ENCODE results near the gene RIMS1. TPM values are rescaled to one million over a fixed set of nuclear protein-coding genes. Genes with fewer than 3 reads are reported as not detected.

Gene RIMS1
- total RNA-seq, 1 donor from 2014 or later, result 1.8 TPM

DNA sequence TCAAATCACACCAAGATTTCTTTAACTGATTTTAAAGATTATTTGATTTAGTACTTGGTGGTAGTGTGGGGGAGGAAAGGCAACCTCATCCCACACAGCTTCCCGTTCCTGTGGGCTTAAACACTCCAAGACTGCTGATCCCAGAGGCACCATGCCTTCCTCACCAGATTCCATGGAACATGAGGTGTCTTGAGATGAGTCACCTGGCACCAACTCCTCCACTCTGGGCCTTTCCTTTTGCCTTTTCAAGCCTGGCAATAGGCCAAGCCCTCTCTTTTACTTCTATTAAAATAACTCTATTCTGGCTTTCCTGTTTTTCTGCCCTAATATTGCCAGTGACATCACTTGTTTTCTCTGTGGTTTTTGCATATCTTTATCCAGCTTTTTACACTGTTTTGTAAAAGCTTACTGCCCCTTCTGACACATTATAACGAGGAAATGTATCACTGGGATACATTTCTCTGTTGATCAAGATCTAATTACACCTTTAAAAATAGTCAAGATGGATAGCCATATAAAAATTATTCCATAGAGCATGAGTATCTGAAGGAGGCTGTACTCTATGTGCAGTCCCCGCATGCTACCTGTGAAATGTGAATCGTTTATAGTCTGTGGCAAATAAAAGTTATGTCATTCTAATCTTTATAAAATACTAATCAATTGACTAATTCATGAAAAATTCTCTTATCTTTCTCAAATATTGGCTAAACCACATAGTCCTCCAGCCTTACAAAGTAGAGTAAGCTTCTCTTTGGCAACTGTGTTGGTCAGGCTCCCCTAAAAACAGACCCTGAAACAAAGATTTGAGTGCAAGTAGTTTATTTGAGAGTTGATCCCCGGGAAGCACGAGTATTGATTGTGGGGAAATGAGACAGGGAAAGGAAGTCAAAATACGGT is 477.7 kb downstream of the RIMS1 start:
- DNase-seq, result no peak

DNA sequence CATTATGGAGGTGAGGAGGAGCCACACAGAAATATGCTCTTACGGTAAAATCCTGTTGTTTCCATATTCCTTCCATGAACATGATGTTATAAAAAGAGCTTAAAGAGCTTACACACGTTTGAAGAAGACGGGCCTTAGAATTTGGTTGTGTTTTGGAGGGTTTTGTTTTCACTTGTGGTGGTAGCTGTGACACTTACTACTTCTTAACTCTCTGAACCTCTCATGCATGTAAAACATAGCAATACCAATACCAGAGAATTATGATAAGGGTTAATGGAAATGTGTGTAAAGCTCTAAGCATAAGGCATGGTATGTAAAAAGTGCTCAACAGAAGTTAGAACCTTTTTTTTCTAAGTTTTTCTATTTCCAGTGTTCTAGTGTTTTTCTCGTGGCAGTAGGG is 479.4 kb downstream of the RIMS1 start:
- no peak for DNase-seq

DNA sequence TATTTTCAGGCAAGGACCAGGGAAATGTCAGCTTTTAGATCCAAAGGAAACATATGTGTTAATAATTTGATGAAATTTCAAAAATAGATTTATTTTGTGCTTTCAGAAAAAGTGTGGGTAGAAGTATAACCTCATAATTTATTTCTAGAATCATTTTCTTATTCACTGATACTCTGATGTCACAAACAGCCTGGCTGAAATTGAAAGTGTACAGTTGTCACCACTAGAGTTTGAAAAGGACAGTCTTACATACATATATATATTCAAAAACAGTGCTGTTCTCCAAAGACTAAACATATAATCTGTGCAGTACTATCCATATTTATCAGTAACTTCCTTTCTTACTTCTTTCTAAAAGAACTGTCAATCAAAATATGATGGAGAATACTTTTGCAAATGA is 481.1 kb downstream of the RIMS1 start:
- no peak for DNase-seq

DNA sequence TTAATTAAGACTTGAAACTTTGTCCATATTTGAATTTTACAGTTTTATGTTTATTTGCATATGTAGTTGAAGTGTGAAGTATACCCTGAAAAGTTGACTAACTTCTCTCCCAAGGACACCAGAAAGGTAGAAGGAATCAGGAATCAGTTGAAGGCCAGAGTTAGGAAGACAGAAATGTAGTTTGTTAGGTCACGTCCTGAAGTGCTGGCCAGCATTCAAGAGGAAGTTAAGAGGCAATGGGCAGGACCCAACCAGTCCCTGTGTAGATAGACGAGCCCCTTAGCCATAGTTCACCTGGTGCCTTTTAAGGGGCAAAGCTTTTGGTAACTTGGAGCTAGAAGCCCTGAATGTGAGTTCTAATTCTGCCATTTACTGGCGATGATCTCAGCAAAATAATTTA is 485.1 kb downstream of the RIMS1 start:
- DNase-seq, result no peak

DNA sequence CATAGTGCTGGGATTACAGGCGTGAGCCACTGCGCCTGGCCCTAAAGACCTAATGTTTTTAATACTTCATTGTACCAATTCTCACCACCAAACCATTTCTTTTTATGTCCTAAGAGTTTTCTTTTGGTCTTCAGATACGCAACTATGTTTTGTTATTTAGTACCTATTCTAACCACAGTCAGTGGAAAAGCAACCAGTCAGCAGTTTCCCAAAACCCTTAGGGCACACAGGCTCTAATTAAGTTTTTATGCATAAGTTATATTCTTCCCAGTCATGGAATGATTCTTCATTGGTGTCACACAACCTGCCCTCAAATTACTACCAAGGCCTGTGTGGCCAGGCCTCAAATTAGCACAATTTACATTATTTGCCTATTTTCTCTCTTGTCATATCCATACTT is 487.8 kb downstream of the RIMS1 start:
- no peak for DNase-seq

DNA sequence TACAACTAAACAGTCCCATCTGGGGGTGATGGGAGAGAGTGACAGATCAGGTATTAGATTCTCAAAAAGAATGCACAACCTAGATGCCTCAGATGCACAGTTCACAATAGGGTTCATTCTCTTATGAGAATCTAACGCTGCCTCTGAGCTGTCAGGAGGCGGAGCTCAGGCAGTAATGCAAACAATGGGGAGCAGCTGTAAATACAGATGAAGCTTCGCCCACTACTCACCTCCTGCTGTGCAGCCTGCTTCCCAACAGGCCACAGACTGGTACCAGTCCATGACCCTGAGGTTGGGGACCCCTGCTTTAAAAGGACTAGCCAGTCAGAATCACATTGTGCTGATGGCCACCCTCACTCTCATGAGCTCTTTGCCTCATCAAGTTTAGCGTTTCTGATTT is 488.5 kb downstream of the RIMS1 start:
- DNase-seq, result no peak

DNA sequence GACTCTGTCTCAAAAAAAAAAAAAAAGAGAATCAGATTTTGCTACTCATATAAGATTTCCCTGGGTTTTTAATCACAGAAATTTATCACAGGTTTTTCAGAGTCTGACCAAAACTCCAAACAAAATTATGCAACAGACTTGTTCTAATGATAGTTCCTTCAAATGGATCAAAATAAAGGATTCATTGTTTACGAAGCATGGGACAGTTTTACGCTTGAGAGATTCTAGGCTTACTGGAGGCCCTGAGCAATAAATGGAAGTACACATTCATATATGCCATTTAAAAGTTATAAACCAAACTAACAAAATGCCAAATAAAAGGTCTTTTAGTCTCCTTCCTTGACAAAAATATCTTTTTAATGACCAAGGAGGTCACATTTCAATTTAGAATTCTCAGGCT is 490.4 kb downstream of the RIMS1 start:
- DNase-seq, result no peak

DNA sequence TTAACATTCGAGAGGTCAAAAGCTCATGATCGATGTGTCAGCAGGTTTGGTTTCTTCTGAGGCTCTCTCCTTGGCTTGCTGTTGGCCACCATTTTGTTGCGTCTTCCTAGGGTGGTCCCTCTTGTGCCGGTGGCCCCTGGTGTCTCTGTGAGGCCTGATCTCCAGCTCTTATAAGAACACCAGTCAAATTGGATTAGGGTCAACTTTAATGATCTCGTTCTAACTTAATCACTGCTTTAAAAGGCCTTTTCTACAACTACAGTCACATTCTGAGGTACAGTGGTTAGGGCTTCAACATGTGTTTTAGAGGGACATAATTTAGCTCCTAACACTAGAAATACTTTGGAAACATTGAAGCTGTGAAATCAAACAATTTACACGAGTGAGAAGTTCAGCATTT is 494.7 kb downstream of the RIMS1 start:
- no peak for DNase-seq

DNA sequence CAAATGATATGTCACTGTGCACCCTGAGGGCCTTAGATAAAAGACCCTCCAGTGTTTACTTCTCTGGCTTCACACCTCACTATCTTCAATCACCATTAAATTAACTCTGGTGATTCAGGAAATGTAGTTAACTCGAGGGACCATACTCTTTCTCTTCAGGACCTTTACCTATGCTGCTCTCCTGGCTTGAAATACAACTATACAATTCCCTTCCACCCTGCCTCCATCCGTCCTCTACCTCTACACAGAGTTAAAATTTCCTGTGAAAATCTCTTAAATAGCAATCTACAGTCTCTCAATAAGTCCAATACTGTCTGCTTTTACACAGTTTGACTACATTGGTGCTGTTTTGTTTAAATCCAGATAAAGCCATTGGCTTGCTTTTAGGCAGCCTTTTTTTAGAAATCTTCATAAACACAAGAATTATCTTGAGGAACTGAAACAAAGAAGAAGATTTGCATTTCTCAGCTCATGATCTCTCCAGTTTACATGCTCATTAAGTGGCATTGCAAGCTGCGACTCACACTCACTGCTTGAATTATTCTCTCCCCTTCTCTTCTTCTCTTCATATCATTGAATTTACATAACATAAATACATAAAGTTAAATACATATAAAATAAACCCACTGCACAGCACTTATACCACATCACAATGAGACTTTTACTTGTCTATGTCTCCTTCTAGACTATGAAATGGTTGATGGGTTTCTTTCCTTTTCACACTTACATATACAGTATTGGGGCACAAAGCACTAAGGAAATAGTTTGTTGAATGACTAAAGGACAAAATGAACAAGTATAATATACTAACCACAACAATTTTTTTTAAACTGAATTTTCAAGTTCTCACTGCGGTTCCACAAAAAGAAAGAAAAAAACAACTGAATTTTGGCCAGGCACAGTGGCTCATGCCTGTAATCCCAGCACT is 496.5 kb downstream of the RIMS1 start:
- no peak for DNase-seq

DNA sequence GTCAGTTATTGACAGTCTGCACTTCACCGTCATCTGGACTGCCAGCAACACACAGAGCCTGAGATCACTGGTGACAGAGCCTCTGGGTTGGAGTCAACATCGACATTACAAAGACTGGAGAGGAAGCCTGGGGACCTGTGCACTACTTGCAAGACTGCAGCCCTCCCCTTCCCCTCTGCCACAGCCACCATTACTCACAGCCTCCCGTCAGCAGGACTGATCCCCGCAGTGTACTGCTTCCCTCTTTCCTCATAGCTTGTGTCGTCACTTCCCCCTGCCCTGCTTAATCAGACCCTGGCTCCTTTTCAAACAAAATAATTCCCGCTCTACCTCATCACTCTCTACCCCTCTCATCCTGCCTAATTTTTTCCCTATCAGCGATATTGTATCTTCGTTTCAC is 500.0 kb downstream of the RIMS1 start:
- DNase-seq, result no peak

DNA sequence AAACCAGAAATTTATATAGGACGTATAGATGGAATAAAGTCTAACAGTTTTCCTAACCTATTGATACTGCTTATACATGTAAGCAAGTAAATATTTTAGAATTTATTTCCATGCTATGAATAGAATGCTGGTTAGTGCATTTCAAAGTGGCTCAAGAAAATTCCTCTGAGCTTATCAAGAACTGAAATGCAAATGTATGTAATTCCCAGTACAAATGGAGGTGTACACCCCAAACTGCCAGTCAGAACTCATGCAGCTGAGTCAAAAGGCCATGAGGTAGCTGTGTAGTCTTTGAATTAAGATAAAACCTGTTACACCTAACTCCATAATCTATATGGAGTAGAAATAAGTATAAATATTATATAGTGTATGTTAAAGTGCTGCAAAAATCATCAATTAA is 503.3 kb downstream of the RIMS1 start:
- no peak for DNase-seq

DNA sequence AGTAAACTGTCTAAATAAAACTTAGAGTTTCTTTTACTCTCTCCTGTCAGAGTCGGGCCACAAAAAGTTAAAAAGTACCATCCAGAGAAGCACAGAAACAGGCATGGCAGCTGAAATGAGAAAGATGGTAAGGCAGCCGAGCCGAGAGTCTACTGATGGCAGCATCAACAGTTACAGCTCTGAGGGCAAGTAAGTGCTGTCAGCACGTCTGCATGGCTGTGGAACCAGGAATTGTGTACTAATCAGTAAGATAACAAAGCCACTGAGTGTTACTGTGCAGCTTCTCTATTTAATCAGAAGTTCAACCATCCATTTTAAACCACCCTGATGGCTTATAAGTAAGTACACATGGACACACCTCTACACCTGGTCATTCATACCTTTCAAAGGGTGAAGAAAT is 504.2 kb downstream of the RIMS1 start:
- DNase-seq, result no peak

DNA sequence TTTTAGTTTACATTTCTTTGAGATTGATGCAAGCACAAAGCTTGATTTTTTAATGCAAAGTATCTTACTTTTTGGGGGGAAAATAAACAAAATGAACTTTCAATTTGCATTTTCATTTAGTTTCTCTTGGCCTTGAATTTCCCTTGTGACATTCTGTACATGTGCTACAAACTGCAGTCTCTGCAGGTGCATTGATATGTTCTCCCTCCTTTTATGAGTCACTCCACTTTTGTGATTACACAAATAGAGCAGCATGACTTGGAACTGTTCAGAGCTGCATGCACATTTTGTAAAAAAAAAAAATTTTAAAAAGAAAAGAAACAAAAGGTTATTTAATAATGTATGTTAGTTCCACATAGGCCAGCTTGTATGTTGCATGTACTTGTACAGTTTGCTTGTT is 515.5 kb downstream of the RIMS1 start:
- DNase-seq, result no peak

DNA sequence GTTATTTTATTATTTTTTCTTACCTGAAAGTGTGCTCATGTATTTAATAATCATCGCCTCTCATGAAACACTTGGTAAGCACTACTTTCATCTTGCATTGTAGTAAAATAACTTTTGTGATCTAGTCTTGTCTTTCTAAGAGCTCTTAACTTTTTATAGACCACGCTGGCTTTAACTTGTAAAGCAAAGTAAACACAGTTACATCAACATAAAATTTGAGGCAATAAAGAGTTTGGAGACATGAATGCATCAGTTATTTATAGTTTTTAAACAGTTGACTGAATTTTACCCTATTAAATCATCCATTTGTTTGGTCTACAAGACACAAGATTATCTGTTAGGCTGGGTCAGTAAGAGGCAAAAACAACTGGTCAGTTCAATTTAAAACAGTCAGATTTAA is 517.1 kb downstream of the RIMS1 start:
- no peak for DNase-seq

DNA sequence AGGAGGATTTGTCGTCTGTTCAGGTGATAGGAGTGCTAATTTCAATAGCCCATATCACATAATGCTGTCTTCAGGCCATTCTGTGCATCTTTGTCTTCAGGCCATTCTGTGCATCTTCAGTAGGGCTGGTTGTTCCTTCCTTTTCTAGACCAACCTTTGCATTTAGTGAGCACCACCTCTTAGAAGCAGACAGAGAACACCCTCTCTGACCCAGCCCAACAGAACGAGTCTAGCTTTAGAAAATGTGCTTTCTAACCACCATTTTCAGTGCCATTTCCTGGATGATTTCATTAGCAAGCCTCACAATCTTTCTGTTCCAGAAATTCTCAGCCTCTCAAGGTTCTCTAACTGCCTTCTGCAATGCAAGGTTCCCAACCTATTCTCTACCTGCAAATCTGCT is 520.2 kb downstream of the RIMS1 start:
- no peak for DNase-seq

DNA sequence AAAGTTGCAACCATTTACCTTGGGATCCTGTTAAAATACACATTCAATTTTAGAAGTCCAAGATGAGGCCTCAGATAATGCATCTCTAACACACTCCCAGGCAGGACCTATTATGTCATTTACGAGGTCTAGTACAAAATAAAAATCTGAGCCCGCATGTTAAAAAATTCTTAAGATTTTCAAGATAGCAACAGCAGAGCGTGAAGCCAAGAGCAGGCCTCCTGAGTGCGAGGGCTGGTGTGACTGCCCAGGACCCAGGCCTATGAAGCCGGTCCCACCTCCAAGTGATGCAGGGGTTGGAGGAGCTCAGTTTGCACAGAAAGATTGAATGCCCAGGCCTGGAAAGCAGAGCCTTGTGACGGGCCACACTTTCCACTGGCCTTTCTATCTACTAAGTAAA is 524.4 kb downstream of the RIMS1 start:
- no peak for DNase-seq

DNA sequence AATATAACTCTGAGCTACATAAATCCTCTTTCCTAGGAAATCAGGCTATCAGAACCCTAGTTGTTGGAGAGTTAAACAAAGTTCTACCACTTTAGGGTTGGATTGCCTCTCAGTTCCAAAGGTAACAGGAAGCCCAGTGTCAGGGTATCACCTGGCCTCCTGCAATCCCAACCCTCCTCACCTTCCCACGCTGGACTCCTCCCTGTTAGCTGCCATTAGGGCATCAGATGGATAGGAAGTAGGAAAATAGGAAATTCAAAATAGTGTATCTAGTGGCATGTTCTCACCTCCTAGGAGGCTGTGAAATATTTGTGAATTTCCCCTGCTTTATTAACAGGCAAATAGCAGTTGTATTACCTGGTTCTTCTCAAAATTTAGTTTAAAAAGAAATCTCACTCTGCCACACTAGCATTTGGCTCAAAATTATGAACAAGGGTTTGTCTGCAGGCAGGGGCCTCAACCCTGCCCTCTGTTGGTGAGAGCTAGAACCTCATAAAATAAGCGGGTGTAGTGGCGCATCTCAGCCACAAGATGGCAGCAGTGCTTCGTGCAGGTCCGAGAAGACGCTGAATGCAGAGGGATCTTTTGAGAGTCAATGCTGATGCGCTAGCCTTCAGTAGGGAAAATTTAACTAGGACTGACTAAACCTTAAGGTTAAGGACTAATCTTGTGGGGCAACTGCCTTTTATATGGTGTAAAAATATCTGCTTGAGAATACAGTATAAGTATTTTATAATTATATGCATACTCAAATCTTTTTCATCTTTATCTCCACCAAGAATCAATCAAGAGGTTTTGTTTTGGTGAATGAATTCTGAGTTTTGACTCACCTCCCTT is 525.7 kb downstream of the RIMS1 start:
- peak; percentile 78 for DNase-seq

DNA sequence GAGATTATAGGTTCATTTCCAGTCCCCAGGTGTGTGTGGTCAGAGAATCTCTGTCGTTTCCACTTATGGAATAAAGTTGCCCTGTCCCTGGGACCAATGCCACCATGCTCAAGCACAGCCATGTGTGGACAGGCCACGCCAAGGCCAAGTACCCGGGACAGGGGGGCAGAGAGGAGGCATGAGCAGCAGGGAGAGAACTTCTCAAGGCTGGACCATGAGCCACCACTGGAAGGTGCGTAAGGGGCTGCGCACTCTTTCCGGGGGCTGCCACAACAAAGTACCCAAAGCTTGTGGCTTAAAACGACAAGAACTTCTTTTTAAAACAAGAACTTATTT is 526.3 kb downstream of the RIMS1 start:
- DNase-seq, result no peak

DNA sequence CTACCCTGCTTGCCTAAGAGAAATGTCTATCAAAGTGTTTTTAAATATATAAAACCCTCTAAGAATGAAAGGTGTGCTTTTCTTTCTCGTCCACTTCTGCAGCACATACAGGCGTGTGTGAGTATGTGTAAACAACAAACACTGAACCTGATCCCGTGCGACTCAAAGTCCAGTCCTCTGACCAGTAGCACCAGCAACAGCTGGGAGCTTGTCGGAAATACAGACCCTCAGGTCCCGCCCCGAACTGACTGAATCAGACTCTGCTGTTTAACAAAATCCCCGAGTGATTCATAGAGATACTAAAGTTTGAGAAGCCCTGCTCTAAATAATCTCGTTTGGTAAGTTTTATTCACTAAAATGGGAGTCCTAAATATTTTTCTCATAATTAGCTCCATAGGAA is 527.5 kb downstream of the RIMS1 start:
- DNase-seq, result no peak

DNA sequence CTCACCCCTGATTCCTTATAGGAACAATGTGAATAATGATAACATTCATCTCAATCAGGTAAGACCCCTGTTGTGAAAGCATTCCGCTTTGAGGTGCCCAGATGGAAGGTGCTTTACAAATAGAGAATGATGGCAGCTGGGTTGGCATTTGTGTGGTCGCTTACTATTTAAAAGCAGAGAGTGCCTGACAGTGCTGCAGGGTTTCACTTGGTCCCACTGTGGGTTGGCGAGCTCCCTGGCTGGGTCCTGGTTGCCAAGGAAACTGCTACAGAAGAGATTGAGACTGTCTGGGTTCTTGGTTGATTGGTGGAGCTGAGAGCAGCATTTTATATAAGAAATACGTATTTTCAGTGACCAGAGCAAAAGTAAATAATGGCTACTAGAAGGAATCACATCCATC is 528.3 kb downstream of the RIMS1 start:
- DNase-seq, result no peak

DNA sequence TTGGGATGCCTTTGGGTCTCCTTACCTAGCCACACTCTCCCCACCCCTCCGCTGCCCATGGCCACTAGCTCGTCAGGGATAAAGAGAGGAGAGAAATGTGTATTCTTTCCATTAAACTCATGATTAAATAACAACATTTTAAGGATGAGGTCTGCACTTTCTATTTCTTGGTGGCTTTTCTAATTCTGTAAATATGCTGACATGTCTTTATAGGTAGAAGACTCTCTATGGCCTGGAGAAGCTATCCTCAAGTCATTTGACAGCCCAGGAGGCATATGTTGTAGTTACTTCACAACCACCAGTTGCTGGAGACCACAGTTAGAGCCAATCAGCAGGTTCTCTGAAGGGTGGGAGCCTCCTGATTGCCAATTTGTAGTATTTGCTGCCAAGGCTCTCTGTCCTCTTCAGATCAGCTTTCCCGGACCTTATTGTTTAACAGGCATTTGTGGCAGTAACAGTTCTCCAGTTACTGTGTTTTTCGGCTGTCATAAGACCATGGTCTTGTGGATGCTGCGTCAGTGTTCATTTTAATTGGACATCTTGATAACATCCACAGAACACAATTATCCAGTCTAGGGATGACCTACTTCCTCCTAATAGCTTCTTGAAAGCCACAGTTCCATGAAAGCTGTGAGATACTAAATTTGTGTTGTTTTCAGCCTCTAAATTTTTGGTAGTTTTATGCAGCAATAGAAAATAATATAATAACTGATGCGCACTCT is 530.6 kb downstream of the RIMS1 start:
- no peak for DNase-seq

DNA sequence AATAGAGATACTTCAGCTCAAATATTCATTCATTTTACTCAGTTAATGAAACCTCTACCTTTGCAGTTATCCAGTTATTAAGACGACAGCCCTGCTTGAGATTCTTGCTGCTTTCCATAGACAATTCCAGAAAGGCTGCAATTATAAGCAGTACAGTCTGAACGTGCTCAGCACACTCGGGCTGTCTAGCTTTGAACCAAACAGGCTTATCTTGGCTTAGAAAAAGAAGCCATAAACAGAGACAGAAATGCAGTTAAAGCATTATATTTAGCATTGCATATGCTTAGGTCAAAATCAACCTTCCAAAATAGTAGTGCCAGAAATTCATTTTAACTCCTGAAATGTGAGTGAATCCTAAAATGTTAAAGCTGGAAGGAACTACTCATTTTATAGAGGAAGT is 531.4 kb downstream of the RIMS1 start:
- DNase-seq, result no peak

All from skin of body (tissue), 2 donors.